ENCODE measurements around the gene MUC4.

MUC4 gene

GRCh38 chr3:195808741-195809290, 2.9 kb downstream of the MUC4 start:
- Histone ChIP-seq H3K9me2 (replicated peaks; ENCODE audit: low read depth, low read length) (no peaks in the 10 kb centered on the region), H4K20me1 (ENCODE audit: insufficient read depth, low read length, poor library complexity, severe bottlenecking) (no peaks in the 10 kb centered on the region), H3K4me2 (ENCODE audit: low read depth, low read length, poor library complexity, severe bottlenecking) (no peak overlapping the region), H3K4me3 (ENCODE audit: low read length, poor library complexity, severe bottlenecking) (no peak overlapping the region), H3F3A (ENCODE audit: low read depth) (no peaks in the 10 kb centered on the region), H3K9me3 (ENCODE audit: insufficient read depth, low read depth, low read length) (no peaks in the 10 kb centered on the region), H3K27me3 (ENCODE audit: insufficient read depth, low read length, poor library complexity, severe bottlenecking) (no peaks in the 10 kb centered on the region), H3K36me3 (ENCODE audit: insufficient read depth, low read length) (no peaks in the 10 kb centered on the region), H3K79me2 (ENCODE audit: insufficient read depth, low read length) (no peaks in the 10 kb centered on the region), H3K4me1 (ENCODE audit: insufficient read depth, low read length, poor library complexity, severe bottlenecking) (no peaks in the 10 kb centered on the region), H2AFZ (ENCODE audit: low read length) (no peak overlapping the region), H3K9ac (ENCODE audit: low read depth, low read length, poor library complexity, severe bottlenecking) (no peak overlapping the region)
- TF ChIP-seq EZH2phosphoT487 (IDR thresholded peaks at IDR 0.05; ENCODE audit: borderline replicate concordance), result no peak
- no peak for TF ChIP-seq CTCF (conservative IDR thresholded peaks at IDR 0.05; ENCODE audit: low read length)

- no peak for TF ChIP-seq EZH2phosphoT487 (IDR thresholded peaks at IDR 0.05; ENCODE audit: borderline replicate concordance)
- no peak for TF ChIP-seq CTCF (conservative IDR thresholded peaks at IDR 0.05; ENCODE audit: low read length)
- no peak overlapping the region for H3K4me2 ChIP-seq (ENCODE audit: low read depth, low read length, poor library complexity, severe bottlenecking)
- H2AFZ ChIP-seq (ENCODE audit: low read length), result no peak overlapping the region
- no peaks in the 10 kb centered on the region for H3K27me3 ChIP-seq (ENCODE audit: insufficient read depth, low read length, poor library complexity, severe bottlenecking)
- no peak overlapping the region for H3K9ac ChIP-seq (ENCODE audit: low read depth, low read length, poor library complexity, severe bottlenecking)
- no peaks in the 10 kb centered on the region for H3F3A ChIP-seq (ENCODE audit: low read depth)
- H4K20me1 ChIP-seq (ENCODE audit: insufficient read depth, low read length, poor library complexity, severe bottlenecking), result no peaks in the 10 kb centered on the region
- H3K79me2 ChIP-seq (ENCODE audit: insufficient read depth, low read length), result no peaks in the 10 kb centered on the region
- no peaks in the 10 kb centered on the region for H3K4me1 ChIP-seq (ENCODE audit: insufficient read depth, low read length, poor library complexity, severe bottlenecking)
- H3K9me3 ChIP-seq (ENCODE audit: insufficient read depth, low read depth, low read length), result no peaks in the 10 kb centered on the region
- H3K4me3 ChIP-seq (ENCODE audit: low read length, poor library complexity, severe bottlenecking), result no peak overlapping the region
- H3K36me3 ChIP-seq (ENCODE audit: insufficient read depth, low read length), result no peaks in the 10 kb centered on the region
- no peaks in the 10 kb centered on the region for H3K9me2 ChIP-seq (replicated peaks; ENCODE audit: low read depth, low read length)
Measured at GRCh38 chr3:195807681-195808121, 4.0 kb downstream of the MUC4 start.

GRCh38 chr3:195806916-195807231, 4.9 kb downstream of the MUC4 start:
- H4K20me1 ChIP-seq (ENCODE audit: insufficient read depth, low read length, poor library complexity, severe bottlenecking), result no peaks in the 10 kb centered on the region
- H3K9me2 ChIP-seq (replicated peaks; ENCODE audit: low read depth, low read length), result no peaks in the 10 kb centered on the region
- H3K79me2 ChIP-seq (ENCODE audit: insufficient read depth, low read length), result no peaks in the 10 kb centered on the region
- H3K4me1 ChIP-seq (ENCODE audit: insufficient read depth, low read length, poor library complexity, severe bottlenecking), result peaks cover 7% of the 10 kb centered on the region
- H3F3A ChIP-seq (ENCODE audit: low read depth), result no peaks in the 10 kb centered on the region
- no peak overlapping the region for H3K4me2 ChIP-seq (ENCODE audit: low read depth, low read length, poor library complexity, severe bottlenecking)
- no peaks in the 10 kb centered on the region for H3K27me3 ChIP-seq (ENCODE audit: insufficient read depth, low read length, poor library complexity, severe bottlenecking)
- no peak overlapping the region for H3K9ac ChIP-seq (ENCODE audit: low read depth, low read length, poor library complexity, severe bottlenecking)
- TF ChIP-seq CTCF (conservative IDR thresholded peaks at IDR 0.05; ENCODE audit: low read length) (no peak), EZH2phosphoT487 (IDR thresholded peaks at IDR 0.05; ENCODE audit: borderline replicate concordance) (no peak)
- H3K9me3 ChIP-seq (ENCODE audit: insufficient read depth, low read depth, low read length), result no peaks in the 10 kb centered on the region
- H3K4me3 ChIP-seq (ENCODE audit: low read length, poor library complexity, severe bottlenecking), result no peak overlapping the region
- H2AFZ ChIP-seq (ENCODE audit: low read length), result no peak overlapping the region
- H3K36me3 ChIP-seq (ENCODE audit: insufficient read depth, low read length), result no peaks in the 10 kb centered on the region
